ENCODE results near the gene C1QTNF1.
"Not testable (repeated sequence)": the region's sequence is repeated elsewhere in the genome, so short reads cannot be mapped to it uniquely, and the experiment has no call there.

The C1QTNF1 gene

DNA sequence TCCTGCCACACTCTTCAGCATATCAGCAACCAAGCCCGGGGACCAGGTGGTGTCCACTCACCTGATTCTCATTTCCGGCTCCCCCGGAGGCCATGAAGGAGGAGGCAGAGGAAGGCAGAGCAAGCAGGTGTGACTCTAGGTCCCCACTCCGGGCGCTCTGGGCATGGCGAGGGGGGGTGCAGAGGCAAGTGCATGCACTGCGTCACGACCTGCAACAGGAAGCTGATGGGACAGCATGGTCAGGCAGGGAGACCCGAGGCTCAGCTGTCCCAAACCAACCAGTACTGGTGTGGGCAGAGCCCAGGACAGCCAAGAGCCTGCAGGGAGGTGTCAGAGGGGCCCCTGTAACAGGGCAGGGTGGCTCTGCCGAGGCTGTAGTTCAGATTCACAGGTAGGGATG, 48.6 kb downstream of the C1QTNF1 start:
- Histone ChIP-seq H3K4me3 (replicated peaks; ENCODE audit: insufficient read depth, low read length) (no peak overlapping the region), H3K27me3 (ENCODE audit: insufficient read depth, poor library complexity, severe bottlenecking) (no peaks in the 10 kb centered on the region), H3K27ac (replicated peaks) (no peak overlapping the region)
- DNase-seq (ENCODE audit: low read depth in 1 of 2, low spot score in 1 of 2), result no peak
- TF ChIP-seq POLR2AphosphoS5 (IDR thresholded peaks at IDR 0.05; ENCODE audit: low read depth), result no peak
- TF ChIP-seq REST (IDR thresholded peaks at IDR 0.05; ENCODE audit: insufficient replicate concordance, low read depth), result no peak
- TF ChIP-seq GABPA (IDR thresholded peaks at IDR 0.05; ENCODE audit: low read depth), result no peak
- TF ChIP-seq, protein P1, sequence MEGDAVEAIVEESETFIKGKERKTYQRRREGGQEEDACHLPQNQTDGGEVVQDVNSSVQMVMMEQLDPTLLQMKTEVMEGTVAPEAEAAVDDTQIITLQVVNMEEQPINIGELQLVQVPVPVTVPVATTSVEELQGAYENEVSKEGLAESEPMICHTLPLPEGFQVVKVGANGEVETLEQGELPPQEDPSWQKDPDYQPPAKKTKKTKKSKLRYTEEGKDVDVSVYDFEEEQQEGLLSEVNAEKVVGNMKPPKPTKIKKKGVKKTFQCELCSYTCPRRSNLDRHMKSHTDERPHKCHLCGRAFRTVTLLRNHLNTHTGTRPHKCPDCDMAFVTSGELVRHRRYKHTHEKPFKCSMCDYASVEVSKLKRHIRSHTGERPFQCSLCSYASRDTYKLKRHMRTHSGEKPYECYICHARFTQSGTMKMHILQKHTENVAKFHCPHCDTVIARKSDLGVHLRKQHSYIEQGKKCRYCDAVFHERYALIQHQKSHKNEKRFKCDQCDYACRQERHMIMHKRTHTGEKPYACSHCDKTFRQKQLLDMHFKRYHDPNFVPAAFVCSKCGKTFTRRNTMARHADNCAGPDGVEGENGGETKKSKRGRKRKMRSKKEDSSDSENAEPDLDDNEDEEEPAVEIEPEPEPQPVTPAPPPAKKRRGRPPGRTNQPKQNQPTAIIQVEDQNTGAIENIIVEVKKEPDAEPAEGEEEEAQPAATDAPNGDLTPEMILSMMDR (IDR thresholded peaks at IDR 0.05; ENCODE audit: insufficient read depth, low read length), result no peak
- TF ChIP-seq SPI1 (IDR thresholded peaks at IDR 0.05; ENCODE audit: borderline replicate concordance, low read depth), result no peak

DNA sequence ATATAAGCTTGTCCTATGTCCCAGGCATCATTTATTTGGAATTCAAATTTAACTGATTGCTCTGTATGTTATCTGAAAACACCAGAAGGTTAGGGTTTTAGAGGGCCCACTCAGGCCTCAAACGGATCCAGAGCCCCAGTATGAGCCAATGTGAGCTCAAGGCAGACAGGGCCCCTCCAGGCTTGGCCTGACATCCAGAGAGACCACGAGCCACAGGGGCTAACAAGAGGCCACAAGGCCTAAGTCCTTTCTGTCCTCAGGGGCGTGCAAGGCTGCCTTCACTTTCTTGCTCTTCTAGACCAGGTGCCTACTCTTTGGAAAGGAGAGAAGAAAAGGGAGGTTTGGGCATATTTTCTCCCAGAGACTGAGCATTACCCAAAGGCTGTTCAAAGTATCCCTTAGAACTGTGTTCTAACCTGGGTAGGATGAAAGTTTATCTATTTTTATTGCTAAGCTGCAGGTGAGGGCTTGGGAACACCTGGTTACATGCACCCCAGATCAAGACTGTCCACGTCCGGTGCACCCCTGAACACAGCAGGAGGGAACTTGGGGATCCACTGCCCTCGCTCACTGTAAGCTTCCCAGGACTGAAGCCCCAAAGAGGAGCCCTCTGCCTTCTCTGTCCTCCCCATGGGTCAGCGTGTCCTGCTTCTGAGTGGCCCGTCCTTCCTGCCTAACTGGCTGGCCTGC, 49.2 kb downstream of the C1QTNF1 start:
- no peak for TF ChIP-seq SPI1 (IDR thresholded peaks at IDR 0.05; ENCODE audit: borderline replicate concordance, low read depth)
- TF ChIP-seq, protein P1 (IDR thresholded peaks at IDR 0.05; ENCODE audit: insufficient read depth, low read length), result no peak
- TF ChIP-seq POLR2AphosphoS5 (IDR thresholded peaks at IDR 0.05; ENCODE audit: low read depth), result no peak
- TF ChIP-seq REST (IDR thresholded peaks at IDR 0.05; ENCODE audit: insufficient replicate concordance, low read depth), result no peak
- TF ChIP-seq GABPA (IDR thresholded peaks at IDR 0.05; ENCODE audit: low read depth), result no peak
- H3K4me3 ChIP-seq (replicated peaks; ENCODE audit: insufficient read depth, low read length), result no peak overlapping the region
- no peak overlapping the region for H3K27ac ChIP-seq (replicated peaks)
- no peaks in the 10 kb centered on the region for H3K27me3 ChIP-seq (ENCODE audit: insufficient read depth, poor library complexity, severe bottlenecking)
- no peak for DNase-seq (ENCODE audit: low read depth in 1 of 2, low spot score in 1 of 2)

DNA sequence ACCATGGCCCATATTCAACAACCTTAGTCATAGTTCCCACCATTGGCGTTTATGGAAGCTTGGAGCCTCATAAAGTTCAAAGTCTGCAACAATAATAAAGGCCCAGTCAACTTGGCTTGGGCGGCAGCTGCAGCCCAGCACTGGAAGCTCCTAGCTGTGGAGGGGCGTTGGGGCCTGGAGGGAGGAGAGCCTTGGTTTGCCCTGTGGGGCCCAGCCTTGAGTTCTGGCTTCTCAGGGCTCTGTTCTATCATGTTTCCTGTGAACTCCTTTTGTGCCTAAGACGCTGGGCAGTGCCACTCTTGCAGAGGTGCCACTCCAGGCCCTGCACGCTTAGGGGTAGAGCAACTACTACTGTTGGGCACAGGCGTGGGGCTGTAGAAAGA, 49.7 kb downstream of the C1QTNF1 start:
- no peak overlapping the region for H3K27ac ChIP-seq (replicated peaks)
- DNase-seq (ENCODE audit: low read depth in 1 of 2, low spot score in 1 of 2), result no peak
- H3K27me3 ChIP-seq (ENCODE audit: insufficient read depth, poor library complexity, severe bottlenecking), result no peaks in the 10 kb centered on the region
- no peak overlapping the region for H3K4me3 ChIP-seq (replicated peaks; ENCODE audit: insufficient read depth, low read length)
- no peak for TF ChIP-seq SPI1 (IDR thresholded peaks at IDR 0.05; ENCODE audit: borderline replicate concordance, low read depth)
- TF ChIP-seq GABPA (IDR thresholded peaks at IDR 0.05; ENCODE audit: low read depth), result no peak
- TF ChIP-seq REST (IDR thresholded peaks at IDR 0.05; ENCODE audit: insufficient replicate concordance, low read depth), result no peak
- TF ChIP-seq, protein P1 (IDR thresholded peaks at IDR 0.05; ENCODE audit: insufficient read depth, low read length), result no peak
- TF ChIP-seq POLR2AphosphoS5 (IDR thresholded peaks at IDR 0.05; ENCODE audit: low read depth), result no peak

GRCh38 chr17:79074121-79074648, 50.2 kb downstream of the C1QTNF1 start:
- not testable (repeated sequence) for DNase-seq (ENCODE audit: low read depth in 1 of 2, low spot score in 1 of 2); H3K4me3 ChIP-seq (replicated peaks; ENCODE audit: insufficient read depth, low read length); H3K27me3 ChIP-seq (ENCODE audit: insufficient read depth, poor library complexity, severe bottlenecking); H3K27ac ChIP-seq (replicated peaks)
